Measurements from ENCODE around the gene HMX3. TPM values are rescaled to one million over a fixed set of nuclear protein-coding genes. Genes with fewer than 3 reads are reported as not detected.
A peak's percentile ranks its signal among the peaks of the same experiment; 100 is the strongest.

Gene HMX3
- total RNA-seq, 1 donor from 2014 or later, result 0.77 TPM

DNA sequence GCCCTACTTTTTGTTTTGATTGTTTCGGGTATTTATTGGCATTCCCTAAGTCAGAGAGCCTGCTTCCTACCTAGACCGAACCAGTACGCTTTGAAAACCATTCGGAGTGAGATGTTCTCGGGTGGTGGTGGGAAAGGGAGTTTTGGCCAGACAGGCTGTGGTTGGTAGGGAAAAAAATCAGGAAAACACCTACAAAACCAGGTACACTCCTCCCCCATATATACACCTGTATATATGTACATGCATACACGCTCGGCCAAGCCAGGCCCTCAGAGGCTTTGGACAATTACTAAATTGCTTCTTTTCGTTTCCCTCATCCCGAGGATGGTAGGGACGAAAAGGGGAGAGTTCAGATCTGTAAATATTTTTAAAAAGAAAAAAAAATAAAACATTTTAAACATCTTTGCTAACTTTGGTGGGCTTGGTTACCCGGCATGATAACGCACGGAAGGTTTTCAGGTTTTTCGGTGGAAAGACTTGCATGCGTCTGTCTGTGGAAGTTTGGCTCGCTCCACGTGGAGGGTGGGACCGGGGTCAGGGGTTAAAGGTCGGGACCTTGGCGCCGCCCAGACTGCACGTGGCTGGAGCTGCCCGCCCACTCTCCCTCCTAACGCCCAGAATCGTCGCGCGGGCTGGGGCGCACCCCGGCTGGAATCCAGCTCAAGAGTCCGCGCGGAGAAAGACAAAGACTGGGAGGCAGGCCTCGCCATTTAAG lies 14.7 kb downstream of the HMX3 start:
- no peak overlapping the region for H3K27ac Mint-ChIP-seq
- TF ChIP-seq, protein P1, sequence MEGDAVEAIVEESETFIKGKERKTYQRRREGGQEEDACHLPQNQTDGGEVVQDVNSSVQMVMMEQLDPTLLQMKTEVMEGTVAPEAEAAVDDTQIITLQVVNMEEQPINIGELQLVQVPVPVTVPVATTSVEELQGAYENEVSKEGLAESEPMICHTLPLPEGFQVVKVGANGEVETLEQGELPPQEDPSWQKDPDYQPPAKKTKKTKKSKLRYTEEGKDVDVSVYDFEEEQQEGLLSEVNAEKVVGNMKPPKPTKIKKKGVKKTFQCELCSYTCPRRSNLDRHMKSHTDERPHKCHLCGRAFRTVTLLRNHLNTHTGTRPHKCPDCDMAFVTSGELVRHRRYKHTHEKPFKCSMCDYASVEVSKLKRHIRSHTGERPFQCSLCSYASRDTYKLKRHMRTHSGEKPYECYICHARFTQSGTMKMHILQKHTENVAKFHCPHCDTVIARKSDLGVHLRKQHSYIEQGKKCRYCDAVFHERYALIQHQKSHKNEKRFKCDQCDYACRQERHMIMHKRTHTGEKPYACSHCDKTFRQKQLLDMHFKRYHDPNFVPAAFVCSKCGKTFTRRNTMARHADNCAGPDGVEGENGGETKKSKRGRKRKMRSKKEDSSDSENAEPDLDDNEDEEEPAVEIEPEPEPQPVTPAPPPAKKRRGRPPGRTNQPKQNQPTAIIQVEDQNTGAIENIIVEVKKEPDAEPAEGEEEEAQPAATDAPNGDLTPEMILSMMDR (conservative IDR thresholded peaks at IDR 0.05), result no peak
- peaks cover 77% of the 10 kb centered on the region for H3K27me3 Mint-ChIP-seq
- H3K4me1 Mint-ChIP-seq (ENCODE audit: unreplicated experiment), result peaks cover 11% of the 10 kb centered on the region
- H3K4me3 Mint-ChIP-seq, result peak overlapping the region; percentile 83
- H3K9me3 Mint-ChIP-seq, result no peaks in the 10 kb centered on the region
- peaks cover 9% of the 10 kb centered on the region for H3K36me3 Mint-ChIP-seq
- DNase-seq (ENCODE audit: extremely low spot score, unreplicated experiment), result no peak

- no peak for DNase-seq (ENCODE audit: extremely low spot score, unreplicated experiment)
- Mint-ChIP-seq H3K27ac (no peak overlapping the region), H3K27me3 (peaks cover 70% of the 10 kb centered on the region), H3K4me1 (ENCODE audit: unreplicated experiment) (peaks cover 15% of the 10 kb centered on the region), H3K9me3 (no peaks in the 10 kb centered on the region), H3K4me3 (peak overlapping the region; percentile 70), H3K36me3 (peaks cover 13% of the 10 kb centered on the region)
- TF ChIP-seq, protein P1 (conservative IDR thresholded peaks at IDR 0.05), result no peak
These were observed 15.4 kb downstream of the HMX3 start for GRCh38 chr10:123150986-123151736.

DNA sequence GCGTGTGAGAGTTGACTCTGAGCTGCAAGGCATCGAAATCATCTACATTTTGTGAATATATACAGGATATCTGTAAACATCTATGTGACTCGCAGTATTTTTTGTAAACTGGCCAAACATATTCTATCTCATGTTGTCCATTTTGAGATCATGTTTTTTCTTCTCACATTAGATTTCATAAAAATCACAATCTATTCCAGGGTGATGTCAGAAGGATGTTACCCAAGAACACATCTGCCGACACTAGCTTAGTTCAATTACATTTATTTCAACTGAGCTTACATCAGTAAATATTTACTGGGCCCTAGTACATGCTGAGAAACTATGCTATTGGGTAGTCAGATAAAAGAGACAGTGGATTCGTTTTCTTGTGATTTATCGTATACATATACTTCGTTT lies 16.0 kb downstream of the HMX3 start:
- Mint-ChIP-seq H3K27ac (no peak overlapping the region), H3K27me3 (peaks cover 66% of the 10 kb centered on the region), H3K4me1 (ENCODE audit: unreplicated experiment) (peaks cover 17% of the 10 kb centered on the region), H3K4me3 (peak overlapping the region; percentile 70), H3K36me3 (peaks cover 17% of the 10 kb centered on the region), H3K9me3 (no peaks in the 10 kb centered on the region)
- DNase-seq (ENCODE audit: extremely low spot score, unreplicated experiment), result no peak
- TF ChIP-seq, protein P1 (conservative IDR thresholded peaks at IDR 0.05), result no peak

- Mint-ChIP-seq H3K36me3 (peaks cover 36% of the 10 kb centered on the region), H3K27ac (peak overlapping the region; percentile 94), H3K9me3 (no peaks in the 10 kb centered on the region), H3K27me3 (peaks cover 54% of the 10 kb centered on the region), H3K4me3 (peak overlapping the region; percentile 100), H3K4me1 (ENCODE audit: unreplicated experiment) (peaks cover 33% of the 10 kb centered on the region)
- DNase-seq (ENCODE audit: extremely low spot score, unreplicated experiment), result no peak
- TF ChIP-seq, protein P1 (conservative IDR thresholded peaks at IDR 0.05), result no peak
These were observed 17.8 kb downstream of the HMX3 start for GRCh38 chr10:123153486-123154091.

DNA sequence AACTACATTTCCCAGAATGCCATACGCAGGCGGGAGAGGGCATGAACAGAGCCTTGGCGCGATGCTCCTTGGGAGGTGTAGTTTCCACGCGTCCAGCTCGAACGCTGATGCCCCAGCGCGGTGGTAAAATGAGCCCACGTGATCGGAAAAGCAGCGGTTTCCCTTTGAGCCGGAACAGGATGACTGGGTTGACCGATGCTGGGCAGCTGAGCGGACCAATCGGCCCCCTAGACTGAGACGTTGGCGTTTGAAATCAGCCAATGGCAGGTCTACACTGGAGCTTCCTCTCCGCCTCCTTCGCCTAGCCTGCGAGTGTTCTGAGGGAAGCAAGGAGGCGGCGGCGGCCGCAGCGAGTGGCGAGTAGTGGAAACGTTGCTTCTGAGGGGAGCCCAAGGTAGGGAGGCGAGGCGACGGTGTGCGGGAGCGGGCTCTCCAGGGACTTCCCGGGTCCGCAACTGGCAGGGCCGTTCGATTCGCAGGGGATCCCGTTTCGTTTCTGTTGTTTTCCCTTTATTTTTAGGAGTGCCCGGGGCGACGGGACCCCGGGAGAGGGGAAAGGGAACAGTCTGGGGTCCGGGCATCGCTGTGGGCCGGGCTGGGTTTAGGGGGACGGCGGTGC lies 18.4 kb downstream of the HMX3 start, which contains the start of gene BUB3:
TSS of gene BUB3 (plus strand) at position 311 of the 619 bp plus-strand sequence. CDS start 516 bp downstream, outside the sequence.
- peak; percentile 97 for DNase-seq (ENCODE audit: extremely low spot score, unreplicated experiment)
- H3K4me3 Mint-ChIP-seq, result peak within 1 kb of the TSS; percentile 100
- TF ChIP-seq, protein P1 (conservative IDR thresholded peaks at IDR 0.05), result peak; percentile 27
- peaks cover 32% of the 10 kb centered on the region for H3K4me1 Mint-ChIP-seq (ENCODE audit: unreplicated experiment)
- H3K9me3 Mint-ChIP-seq, result no peaks in the 10 kb centered on the region
- H3K27ac Mint-ChIP-seq, result peak within 1 kb of the TSS; percentile 94
- peaks cover 48% of the 10 kb centered on the region for H3K27me3 Mint-ChIP-seq
- H3K36me3 Mint-ChIP-seq, result peaks cover 37% of the 10 kb centered on the region
